GM21723 (cell line): Measurements from ENCODE around the gene DZIP1.
"Not testable (repeated sequence)": the region's sequence is repeated elsewhere in the genome, so short reads cannot be mapped to it uniquely, and the experiment has no call there.

ENCODE experiments used
- ATAC-seq: cut with Tn5 transposase; IDR thresholded peaks from one replicate; pipeline ENCODE4 v1.9.1; 2021; ENCODE audit warnings: mild to moderate bottlenecking, moderate library complexity; ENCODE audit not compliant: unreplicated experiment

DZIP1 gene

DNA sequence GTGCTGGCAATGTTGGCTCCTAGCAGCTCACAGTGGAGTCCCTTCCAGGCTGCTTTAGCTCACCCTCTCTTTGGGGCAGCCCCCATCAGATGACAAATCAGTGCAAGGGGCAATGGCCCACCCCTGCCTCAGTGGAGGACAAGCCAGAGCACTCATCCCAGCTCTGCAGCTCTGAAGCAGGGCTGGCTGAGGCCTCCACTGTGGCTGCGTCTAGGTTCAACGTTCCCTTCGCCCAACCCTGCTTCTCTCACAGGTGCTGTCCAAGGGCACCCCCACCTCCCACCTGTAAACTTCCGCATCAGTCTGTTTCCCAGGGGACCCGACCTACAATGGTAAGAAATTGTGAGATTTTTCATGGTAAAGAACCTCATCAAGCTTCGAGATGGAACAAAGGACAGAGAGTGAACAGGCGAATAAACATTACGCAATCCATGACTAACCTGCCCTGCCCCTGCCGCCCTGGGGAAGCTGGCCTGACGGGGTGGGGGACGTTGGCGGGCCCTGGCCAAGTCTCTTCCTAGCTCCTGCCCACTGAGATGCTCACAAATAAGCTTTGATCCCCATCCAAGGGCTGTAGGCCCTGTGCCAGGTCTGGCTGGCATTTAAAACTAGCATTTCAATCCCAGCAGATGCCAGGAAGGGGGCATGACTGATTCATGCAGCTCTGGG is 40.5 kb downstream of the DZIP1 start:
- ATAC-seq: no peak

DNA sequence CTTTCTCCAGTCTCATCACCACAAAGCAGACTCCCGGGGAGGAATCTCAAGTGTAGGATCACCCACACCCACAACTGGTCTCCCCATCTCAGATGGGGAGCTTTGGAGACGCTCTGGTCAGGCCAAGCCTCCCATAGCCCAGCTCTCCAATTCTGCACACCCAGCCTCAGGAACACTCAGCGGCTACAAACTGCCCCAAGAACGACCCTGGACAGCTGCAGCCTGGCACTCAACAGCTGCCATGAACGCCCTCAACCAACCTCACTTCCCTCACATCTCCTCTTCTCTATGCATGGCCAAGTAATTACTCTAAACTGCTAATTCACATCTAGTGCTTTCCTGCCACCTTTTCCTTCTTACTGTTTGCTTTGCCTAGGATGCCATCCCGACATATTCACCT is 42.6 kb downstream of the DZIP1 start:
- no peak for ATAC-seq

DNA sequence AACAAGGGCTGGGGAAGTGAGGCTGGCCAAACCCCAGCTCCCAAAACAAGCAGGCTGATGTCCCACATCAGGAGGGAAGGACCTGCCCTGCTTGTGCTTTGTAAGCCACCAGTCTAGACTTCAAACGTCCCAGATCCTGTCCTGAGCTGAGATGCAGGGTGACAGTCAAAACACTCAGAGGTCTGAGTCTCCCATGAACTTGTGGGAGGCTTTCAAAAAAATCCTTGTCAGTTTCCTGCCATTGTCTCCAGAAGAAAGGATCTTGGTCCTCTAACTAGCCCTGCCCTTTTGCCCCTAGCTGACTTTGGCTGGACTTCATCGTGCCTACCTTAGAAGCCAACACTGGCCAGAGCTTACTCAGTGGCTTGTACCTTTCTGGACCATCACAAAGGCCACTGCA is 43.3 kb downstream of the DZIP1 start:
- no peak for ATAC-seq

DNA sequence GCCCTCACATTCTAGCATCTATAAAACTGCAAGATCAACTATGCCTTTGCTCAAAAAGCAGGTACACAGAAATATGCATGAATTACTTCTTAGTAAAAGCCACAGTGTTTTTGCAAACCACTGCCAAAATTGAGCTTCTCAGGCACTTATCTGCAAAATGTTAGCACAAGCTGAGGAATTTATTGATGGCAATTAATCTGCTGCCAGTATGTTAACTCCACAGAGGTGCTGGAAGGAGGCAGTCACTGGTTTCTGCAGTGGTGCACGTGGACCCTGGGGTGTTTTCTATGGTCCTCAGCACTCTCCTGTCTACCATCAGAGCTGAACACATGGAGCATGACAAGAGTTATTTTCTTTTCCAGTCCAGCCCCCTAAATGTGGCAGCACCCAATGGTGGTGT is 47.8 kb downstream of the DZIP1 start:
- no peak for ATAC-seq

DNA sequence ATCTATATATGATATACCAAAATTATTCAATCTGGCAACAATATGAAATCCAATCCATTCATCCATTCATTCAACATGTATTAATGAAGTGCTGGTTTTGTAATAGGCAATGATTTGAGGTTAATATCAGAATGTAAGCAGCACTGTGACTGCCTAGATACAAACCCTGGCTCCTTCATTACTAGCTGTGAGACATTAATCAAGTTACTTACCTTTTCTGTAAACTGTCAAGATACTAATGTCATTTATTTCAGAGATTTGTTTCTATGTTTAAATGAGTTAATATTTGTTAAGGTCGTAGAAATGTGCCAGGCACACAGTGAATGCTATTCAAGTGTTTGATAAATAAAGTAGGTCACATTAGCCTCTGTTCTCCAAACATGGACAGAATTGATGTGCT is 51.0 kb downstream of the DZIP1 start:
- no peak for ATAC-seq

DNA sequence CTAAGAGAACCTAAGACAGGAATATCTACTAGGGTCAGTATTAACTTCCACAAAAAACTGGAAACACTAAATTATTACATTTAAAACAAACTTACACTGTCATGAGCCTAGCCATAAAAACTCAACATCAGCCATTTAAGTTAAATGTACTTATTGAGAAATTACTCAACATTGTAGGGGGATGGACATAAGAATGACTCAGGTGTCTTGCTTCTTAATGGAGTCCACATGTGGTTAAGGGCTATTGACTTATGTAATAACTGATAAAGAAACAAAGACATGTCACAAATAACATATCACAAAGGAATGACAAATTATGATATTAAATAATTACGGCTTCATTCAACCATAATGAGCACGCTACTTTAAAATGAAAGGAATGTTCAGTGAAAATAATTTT is 55.8 kb downstream of the DZIP1 start:
- no peak for ATAC-seq

GRCh38 chr13:95588134-95588533 is 56.4 kb downstream of the DZIP1 start:
- ATAC-seq: no peak

DNA sequence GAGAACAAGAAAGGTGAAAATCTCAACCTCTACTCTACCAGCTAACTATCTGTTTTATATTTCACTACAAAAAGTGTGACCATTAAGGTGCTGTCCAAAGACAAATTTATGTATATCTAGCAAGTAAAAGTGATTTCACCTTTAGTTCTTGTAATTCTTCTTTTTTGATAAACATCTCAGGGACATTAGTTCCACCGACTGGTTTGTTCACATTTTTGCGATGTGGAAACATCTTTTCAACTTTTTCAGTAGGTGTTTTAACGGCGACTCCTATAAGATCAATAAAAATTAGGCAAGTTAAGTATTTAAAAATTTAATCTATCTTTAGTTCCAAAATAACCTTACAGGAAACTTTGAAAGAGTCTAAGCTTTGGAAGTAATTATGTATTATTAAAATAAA is 58.6 kb downstream of the DZIP1 start:
- ATAC-seq: no peak

- ATAC-seq: peak; percentile 91
Observed at GRCh38 chr13:95579303-95579702, 65.2 kb downstream of the DZIP1 start.

DNA sequence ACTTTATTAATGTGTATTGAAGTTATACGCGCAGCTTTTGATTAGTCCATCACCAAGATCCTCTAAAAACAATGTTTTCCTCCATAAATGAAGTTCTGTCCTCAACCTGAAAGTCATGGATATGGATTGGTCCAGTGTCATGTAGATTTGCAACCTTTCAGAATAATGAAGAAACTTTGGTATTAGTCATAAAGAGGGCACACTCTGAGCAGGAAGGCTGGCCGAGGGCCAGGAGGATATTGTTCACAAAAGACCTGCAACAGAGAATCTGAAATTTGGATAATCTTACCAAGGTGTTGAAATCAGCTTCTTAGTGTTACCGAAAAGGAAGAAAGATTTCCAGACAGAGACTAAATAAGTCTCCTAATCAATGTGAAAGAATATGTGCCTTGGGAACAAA is 71.3 kb downstream of the DZIP1 start:
- no peak for ATAC-seq

DNA sequence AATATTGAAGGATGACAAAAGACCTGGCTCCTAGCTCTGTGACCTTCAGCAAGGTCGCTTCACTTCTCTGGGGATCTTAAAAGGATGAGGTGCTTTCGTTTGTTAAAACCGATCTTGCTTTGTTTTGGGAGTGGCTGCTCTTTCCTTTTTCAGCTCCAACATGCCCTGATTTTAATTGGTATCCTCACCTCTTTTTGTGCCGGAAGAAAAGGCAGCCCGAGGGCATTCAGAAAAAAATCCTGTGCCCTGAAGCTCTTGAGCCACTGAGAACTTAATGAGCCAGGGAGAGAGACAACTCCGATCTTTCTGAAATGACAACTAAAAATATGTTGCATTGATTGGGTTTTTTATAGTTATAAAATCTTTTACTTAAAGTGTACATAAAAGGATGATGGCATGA is 72.6 kb downstream of the DZIP1 start:
- ATAC-seq: no peak

DNA sequence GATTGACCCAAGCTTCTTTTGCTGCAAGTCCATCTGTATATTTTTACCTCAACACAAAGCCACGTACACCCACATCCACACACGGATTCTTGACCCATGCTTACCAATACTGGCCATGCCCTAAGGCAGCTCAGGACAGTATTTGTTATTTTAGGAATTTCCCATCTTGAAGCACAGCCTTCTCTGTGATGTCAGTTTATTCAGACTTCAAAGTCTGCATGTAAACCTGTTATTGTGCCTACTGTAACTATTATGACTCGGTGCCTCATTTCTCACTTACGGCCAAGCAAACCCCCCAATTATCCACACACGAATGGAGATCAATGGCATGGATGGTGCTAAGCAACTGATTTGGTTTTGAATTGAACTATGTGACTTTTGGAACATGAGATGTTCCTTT is 74.5 kb downstream of the DZIP1 start:
- no peak for ATAC-seq

- ATAC-seq: no peak
Observed at GRCh38 chr13:95568131-95568530, 76.4 kb downstream of the DZIP1 start.

DNA sequence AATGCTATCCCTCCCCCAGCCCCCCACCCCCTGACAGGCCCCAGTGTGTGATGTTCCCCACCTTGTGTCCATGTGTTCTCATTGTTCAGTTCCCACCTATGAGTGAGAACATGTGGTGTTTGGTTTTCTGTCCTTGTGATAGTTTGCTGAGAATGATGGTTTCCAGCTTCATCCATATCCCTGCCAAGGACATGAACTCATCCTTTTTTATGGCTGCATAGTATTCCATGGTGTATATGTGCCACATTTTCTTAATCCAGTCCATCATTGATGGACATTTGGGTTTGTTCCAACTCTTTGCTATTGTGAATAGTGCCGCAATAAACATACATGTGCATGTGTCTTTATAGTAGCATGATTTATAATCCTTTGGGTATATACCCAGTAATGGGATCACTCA is 78.7 kb downstream of the DZIP1 start:
- not testable (repeated sequence) for ATAC-seq

GRCh38 chr13:95564733-95565291 is 79.7 kb downstream of the DZIP1 start:
- no peak for ATAC-seq

DNA sequence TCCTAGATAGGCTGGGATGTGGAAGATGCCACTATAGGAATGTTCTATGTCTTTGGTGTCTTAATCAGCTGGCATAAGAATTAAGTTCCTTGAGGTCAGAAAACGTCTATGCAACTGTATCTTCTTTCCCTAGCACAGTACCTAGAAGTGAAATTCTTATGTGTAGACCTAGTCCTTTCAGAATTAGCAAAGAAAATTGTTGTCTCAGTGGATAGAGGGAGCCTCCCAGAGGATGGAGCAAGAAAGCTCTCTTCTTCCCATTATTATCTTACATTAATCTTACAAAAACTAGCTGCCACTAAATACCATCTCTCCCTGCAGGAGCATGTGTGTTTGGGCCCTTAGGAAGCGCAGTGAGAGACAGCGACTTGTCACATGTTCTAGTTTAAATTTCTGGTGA is 80.4 kb downstream of the DZIP1 start:
- no peak for ATAC-seq

DNA sequence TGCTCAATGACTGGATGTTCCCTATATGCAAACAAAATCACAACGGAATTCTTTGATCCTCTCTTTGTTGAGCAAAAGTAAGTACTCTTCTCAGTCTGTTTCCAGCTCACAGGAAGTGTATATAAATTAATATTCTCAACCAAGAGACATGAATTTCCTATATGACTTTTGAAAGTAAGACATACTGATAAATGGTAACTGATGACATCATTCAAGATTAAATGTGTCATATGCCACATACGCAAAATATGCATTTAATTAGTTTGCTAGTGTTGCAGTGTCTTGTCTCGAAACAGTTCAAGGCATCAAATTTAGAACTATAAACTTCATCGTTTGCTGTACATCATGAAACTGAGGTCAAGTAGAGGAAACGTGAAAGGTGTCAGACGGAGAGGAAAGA is 84.1 kb downstream of the DZIP1 start:
- ATAC-seq: no peak

- no peak for ATAC-seq
Observed at GRCh38 chr13:95559100-95559499, 85.4 kb downstream of the DZIP1 start.

GRCh38 chr13:95557013-95557412 is 87.5 kb downstream of the DZIP1 start:
- ATAC-seq: no peak

DNA sequence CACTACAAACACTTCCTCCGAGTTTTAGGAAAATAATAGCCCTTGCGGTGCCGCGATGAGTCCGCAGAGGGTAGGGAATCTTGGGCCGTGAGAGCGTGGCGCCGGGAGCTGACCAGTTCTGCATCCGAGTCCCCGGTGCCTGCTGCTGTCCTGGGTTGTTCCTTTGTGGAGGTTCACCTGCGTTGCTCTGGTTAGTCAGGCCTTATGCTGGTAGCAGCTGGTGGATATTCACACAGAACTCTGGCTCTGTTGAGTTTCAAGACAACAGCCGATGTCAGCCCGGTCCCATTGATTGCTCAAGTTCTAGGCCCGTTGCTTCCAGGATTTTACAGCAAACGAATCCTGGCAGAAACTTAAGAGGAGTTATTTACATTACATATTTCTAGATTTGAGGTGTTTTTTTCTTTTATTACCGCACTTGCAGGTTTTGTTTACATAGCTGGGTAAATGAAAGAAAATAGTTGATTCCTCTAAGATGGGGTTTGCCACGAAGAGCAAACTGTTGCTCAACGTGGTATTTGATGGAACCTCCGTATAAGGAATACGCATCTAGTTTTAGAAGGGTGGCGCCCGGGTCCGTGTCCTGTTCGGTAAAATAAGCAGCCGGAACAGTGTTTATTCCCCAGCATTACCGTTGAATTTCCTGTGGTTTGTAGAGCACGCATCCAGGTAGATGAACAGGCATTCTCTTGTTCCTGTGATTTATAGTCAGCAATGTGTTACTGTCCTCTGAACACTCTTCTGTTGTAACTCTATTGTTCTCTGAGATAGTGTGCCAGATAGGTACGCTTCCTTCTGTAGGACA is 90.7 kb downstream of the DZIP1 start:
- no peak for ATAC-seq

DNA sequence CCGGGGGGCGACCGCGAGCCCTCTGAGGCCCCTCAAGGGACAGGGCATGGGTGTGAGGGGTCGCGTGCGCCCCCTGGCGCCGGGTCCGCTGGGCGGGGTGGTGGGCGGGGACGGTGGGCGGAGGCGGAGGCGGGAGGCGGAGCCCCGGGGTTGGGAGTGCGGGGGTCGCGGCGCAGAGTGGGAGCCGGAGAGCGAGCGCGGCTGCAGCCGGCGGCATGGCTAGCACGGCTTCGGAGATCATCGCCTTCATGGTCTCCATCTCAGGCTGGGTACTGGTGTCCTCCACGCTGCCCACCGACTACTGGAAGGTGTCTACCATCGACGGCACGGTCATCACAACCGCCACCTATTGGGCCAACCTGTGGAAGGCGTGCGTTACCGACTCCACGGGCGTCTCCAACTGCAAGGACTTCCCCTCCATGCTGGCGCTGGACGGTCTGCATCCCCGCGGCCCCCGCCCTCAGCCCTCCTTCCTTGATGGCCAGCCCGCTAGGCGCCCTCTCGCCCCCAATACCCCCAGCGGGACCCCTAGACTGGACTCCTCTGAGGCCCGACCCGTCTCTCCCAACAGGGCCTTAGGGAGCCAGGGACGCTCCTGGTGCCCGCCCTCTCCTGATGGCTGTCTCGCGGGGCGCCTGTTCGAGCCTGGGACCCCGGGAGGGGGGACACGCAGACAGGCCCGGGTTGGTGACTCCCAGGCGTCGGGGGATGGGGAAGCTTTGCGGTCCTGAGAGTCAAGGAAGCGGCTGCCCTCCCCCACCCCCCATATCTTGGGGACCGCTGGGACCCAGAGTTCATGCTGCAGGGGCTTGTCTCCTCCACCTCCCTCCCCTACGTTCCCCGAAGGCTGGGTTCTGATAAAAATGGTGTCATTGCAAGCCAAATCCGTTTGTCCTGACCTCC is 91.7 kb downstream of the DZIP1 start, which contains the start of gene CLDN10:
TSS of gene CLDN10 (plus strand) at position 182 of the 903 bp plus-strand sequence. CDS start at position 216, 34 bp downstream.
- no peak for ATAC-seq
